GM12878 (cell line): ENCODE results near the gene LHB. TPM values are rescaled to one million over a fixed set of nuclear protein-coding genes. Genes with fewer than 3 reads are reported as not detected.

Experiments used
- ATAC-seq: fragments of 200-7000 bp; cut with Tn5 transposase; 3 replicates; pipeline ENCODE4 v1.9.1; 2020; ENCODE audit warnings: mild to moderate bottlenecking, moderate library complexity
- BruUV-seq: library from RNA; stranded (reverse); fragments of 400-500 nt; replicated peaks from 2 replicates; lab custom pipeline; 2021; lab: Mats Ljungman, UMichigan
- CTCF ChIA-PET: fragments of 300-600 bp; sonication (Branson Sonifier 250); formaldehyde crosslinking; extraction: SDS; loops from one replicate; lab custom pipeline; 2021; ENCODE audit warnings: inconsistent platforms; lab: Yijun Ruan, JAX
- POLR2A ChIA-PET: fragments of 350-600 bp; formaldehyde crosslinking; extraction: SDS; loops from one replicate; lab custom pipeline; 2021; ENCODE audit warnings: inconsistent platforms; lab: Charles Lee
- RAD21 ChIA-PET: fragments of 300-600 bp; sonication (Branson Sonifier 250); formaldehyde crosslinking; loops from one replicate; lab custom pipeline; 2023; ENCODE audit warnings: antibody characterized with exemption; ENCODE audit not compliant: unreplicated experiment; lab: Charles Lee
- SMC1A ChIA-PET: fragments of 300-600 bp; sonication (Branson Sonifier 250); formaldehyde crosslinking; loops from one replicate; lab custom pipeline; 2023; ENCODE audit not compliant: unreplicated experiment, uncharacterized antibody; lab: Charles Lee
- DNase-seq: peaks from one replicate; pipeline ENCODE4 v3.0.0-alpha.2; 2011; ENCODE audit warnings: low read depth, low spot score
- FAIRE-seq: peaks from 3 replicates; lab custom pipeline; 2011; peaks lifted over from hg19 to GRCh38; lab: Jason Lieb, UNC
- H2AFZ ChIP-seq: 2 replicates; pipeline ENCODE4 v1.6.0; 2011; ENCODE audit warnings: low read depth, low read length, control low read depth; ENCODE audit not compliant: control insufficient read depth
- H3K27ac ChIP-seq: 2 replicates; pipeline ENCODE4 v1.5.1; 2011; ENCODE audit warnings: control low read depth; ENCODE audit not compliant: control insufficient read depth, insufficient read depth
- H3K27me3 ChIP-seq, 2 experiments: replicated peaks in 1 of 2; 2 replicates each; pipeline versions ENCODE4 v1.6.0 to v1.6.1; 2011; ENCODE audit warnings: low read length in 1 of 2; ENCODE audit not compliant: control insufficient read depth in 2 of 2, insufficient read depth in 2 of 2
- H3K36me3 ChIP-seq, 2 experiments: 2 replicates each; pipeline ENCODE4 v1.5.1; 2011; ENCODE audit warnings: low read length in 1 of 2; ENCODE audit not compliant: control insufficient read depth in 2 of 2, insufficient read depth in 2 of 2
- H3K4me1 ChIP-seq: 2 replicates; pipeline ENCODE4 v1.6.1; 2011; ENCODE audit warnings: mild to moderate bottlenecking, low read length, moderate library complexity, mixed read lengths; ENCODE audit not compliant: control insufficient read depth, insufficient read depth
- H3K4me2 ChIP-seq: 2 replicates; pipeline ENCODE4 v1.6.0; 2011; ENCODE audit warnings: control low read depth; ENCODE audit not compliant: control insufficient read depth, insufficient read depth
- H3K4me3 ChIP-seq: fragments of 200-600 bp; sonication (generic); 2 replicates; pipeline ENCODE4 v1.5.1; 2016
- H3K79me2 ChIP-seq: 2 replicates; pipeline ENCODE4 v1.6.0; 2011; ENCODE audit warnings: low read length; ENCODE audit not compliant: control insufficient read depth, insufficient read depth
- H3K9ac ChIP-seq: 2 replicates; pipeline ENCODE4 v1.8.0; 2011; ENCODE audit warnings: low read length, control low read depth, mixed read lengths; ENCODE audit not compliant: control insufficient read depth, insufficient read depth
- H3K9me3 ChIP-seq: replicated peaks from 3 replicates; pipeline ENCODE4 v1.5.1; 2011; ENCODE audit warnings: mild to moderate bottlenecking, low read length; ENCODE audit not compliant: control insufficient read depth, insufficient read depth
- H4K20me1 ChIP-seq: 2 replicates; pipeline ENCODE4 v1.6.0; 2011; ENCODE audit not compliant: control insufficient read depth, insufficient read depth
- MEF2A ChIP-seq: IDR thresholded peaks from 2 replicates; pipeline ENCODE4 v1.6.1; 2011; ENCODE audit warnings: low read depth, mild to moderate bottlenecking, low read length, moderate library complexity; ENCODE audit not compliant: insufficient read depth
- MLLT1 ChIP-seq: fragments of 450-650 bp; IDR thresholded peaks from 2 replicates; pipeline ENCODE4 v1.6.1; 2016; ENCODE audit warnings: mild to moderate bottlenecking
- MXI1 ChIP-seq: fragments of 150-350 bp; IDR thresholded peaks from 2 replicates; pipeline ENCODE4 v1.6.1; 2011; ENCODE audit warnings: low read depth, mild to moderate bottlenecking, inconsistent platforms, low read length, improper control_type of control experiment
- PBX3 ChIP-seq: IDR thresholded peaks from 2 replicates; pipeline ENCODE4 v1.6.1; 2011; ENCODE audit warnings: mild to moderate bottlenecking, low read depth, low read length, moderate library complexity; ENCODE audit not compliant: insufficient replicate concordance
- SKIL ChIP-seq: fragments of 450-650 bp; IDR thresholded peaks from 2 replicates; pipeline ENCODE4 v1.6.1; 2017; ENCODE audit warnings: mild to moderate bottlenecking, low read depth, inconsistent platforms; ENCODE audit not compliant: poor library complexity, severe bottlenecking
- SPI1 ChIP-seq: IDR thresholded peaks from 2 replicates; pipeline ENCODE4 v1.6.1; 2011; ENCODE audit warnings: low read depth, mild to moderate bottlenecking, low read length, moderate library complexity, borderline replicate concordance; ENCODE audit not compliant: insufficient read depth
- TCF12 ChIP-seq: IDR thresholded peaks from 2 replicates; pipeline ENCODE4 v1.6.1; 2011; ENCODE audit warnings: low read depth, mild to moderate bottlenecking, low read length
- ZBTB11 ChIP-seq: fragments of 450-650 bp; formaldehyde crosslinking; IDR thresholded peaks from 2 replicates; pipeline ENCODE4 v1.5.0; 2022; ENCODE audit warnings: mild to moderate bottlenecking, missing genetic modification characterization
- ZNF592 ChIP-seq: fragments of 450-650 bp; IDR thresholded peaks from 2 replicates; pipeline ENCODE4 v1.6.1; 2017; ENCODE audit warnings: mild to moderate bottlenecking, moderate library complexity
- ZZZ3 ChIP-seq: IDR thresholded peaks from 2 replicates; pipeline ENCODE4 v1.6.1; 2011; ENCODE audit warnings: low read depth; ENCODE audit not compliant: control insufficient read depth, insufficient read length
- WGBS: methylation state at CpG from one replicate; pipeline ENCODE4 v1.1.6; 2016; ENCODE audit warnings: low lambda C conversion rate; ENCODE audit not compliant: insufficient replicate concordance, insufficient coverage; ENCODE audit errors: missing lambda C conversion rate; 5-methylcytosine and 5-hydroxymethylcytosine counted together
- in situ Hi-C: fragments of 300-500 bp; cut with MboI; formaldehyde crosslinking; loops from 9 replicates; pipeline ENCODE4 v1.14.3; 2018; ENCODE audit warnings: mixed read lengths
- intact Hi-C: fragments of 100-400 bp; cut with micrococcal nuclease; formaldehyde crosslinking; loops from one replicate; pipeline ENCODE4 v1.14.2; 2022; ENCODE audit not compliant: unreplicated experiment
- polyA plus RNA-seq, 11 experiments: library from polyadenylated mRNA; depleted of rRNA in 4 of 11; unstranded in 6 of 11; stranded (reverse) in 5 of 11; fragments of >200 nt; fragmentation: Nextera tagmentation in 4 of 11; fragmentation: Illumina TruSeq in 1 of 11; extraction: Ambion mirVana in 4 of 11; extraction: Trizol in 1 of 11; gene quantifications; 1 replicate in 1 of 11; 2 replicates in 10 of 11; pipeline versions ENCODE4 v1.2.1 to v1.2.3, GENCODE V29; 2011 to 2016; ENCODE audit warnings: inconsistent platforms in 2 of 11, missing spikeins in 2 of 11, low read depth in 1 of 11
- total RNA-seq, 4 experiments: library from RNA; depleted of rRNA in 3 of 4; stranded (reverse); fragments of >200 nt in 3 of 4; fragmentation: Illumina TruSeq in 1 of 4; extraction: Trizol in 1 of 4; gene quantifications; 2 replicates each; pipeline versions ENCODE4 v1.2.1 to v1.2.3, GENCODE V29; 2013 to 2021

LHB gene
- total and polyA plus RNA-seq, 10 of the 15 experiments (the other 5 are each of a cell fraction or from before 2014, with no cell fraction given): 0.20 to 0.72 (median 0.46) TPM; not detected in 5

- Histone ChIP-seq H3K27me3 (no peaks in the 10 kb centered on the region), H3K4me1 (peaks cover 15% of the 10 kb centered on the region), H3K36me3 (no peaks in the 10 kb centered on the region), H3K79me2 (no peaks in the 10 kb centered on the region), H3K4me2 (no peak overlapping the region), H4K20me1 (no peaks in the 10 kb centered on the region), H3K27ac (no peak overlapping the region), H3K4me3 (no peak overlapping the region), H3K9me3 (no peaks in the 10 kb centered on the region), H2AFZ (no peak overlapping the region), H3K9ac (no peak overlapping the region)
- ATAC-seq (no peak), FAIRE-seq (no peak), DNase-seq (no peak)
- SMC1A ChIA-PET: no interaction called here
- intact Hi-C loops: no loop called here
- BruUV-seq: no TSS peak
- in situ Hi-C loops: no loop called here
- 65% methylated on average over 8 of the region's 9 CpGs for WGBS
- POLR2A ChIA-PET: no interaction called here
- CTCF ChIA-PET: interaction anchor here (0.8 to 1.8 kb wide), 2 partner anchors 76 to 177 kb away, joined by 3 to 5 read pairs; no protein-coding TSS in a partner anchor
- RAD21 ChIA-PET: interaction anchor here (0.6 kb wide), 1 partner anchor 85 kb away, joined by 3 read pairs; no protein-coding TSS in a partner anchor
- no peak for TF ChIP-seq MEF2A
- no peak for TF ChIP-seq ZBTB11 (CRISPR knock-in tag)
- TF ChIP-seq PBX3: no peak
- TF ChIP-seq SPI1: no peak
- no peak for TF ChIP-seq SKIL
- no peak for TF ChIP-seq MXI1
- TF ChIP-seq MLLT1: no peak
- TF ChIP-seq TCF12: no peak
- no peak for TF ChIP-seq ZZZ3
- TF ChIP-seq ZNF592: no peak
These were observed 5.2 kb upstream of the LHB start for GRCh38 chr19:49022116-49022515.
